ENCODE data around the gene OLFML2A. TPM values are rescaled to one million over a fixed set of nuclear protein-coding genes. Genes with fewer than 3 reads are reported as not detected.

The OLFML2A gene
- total and polyA plus RNA-seq, 2 donors (not counting 1 experiment from before 2014, with no cell fraction given) = 2.7 to 33.7 TPM

DNA sequence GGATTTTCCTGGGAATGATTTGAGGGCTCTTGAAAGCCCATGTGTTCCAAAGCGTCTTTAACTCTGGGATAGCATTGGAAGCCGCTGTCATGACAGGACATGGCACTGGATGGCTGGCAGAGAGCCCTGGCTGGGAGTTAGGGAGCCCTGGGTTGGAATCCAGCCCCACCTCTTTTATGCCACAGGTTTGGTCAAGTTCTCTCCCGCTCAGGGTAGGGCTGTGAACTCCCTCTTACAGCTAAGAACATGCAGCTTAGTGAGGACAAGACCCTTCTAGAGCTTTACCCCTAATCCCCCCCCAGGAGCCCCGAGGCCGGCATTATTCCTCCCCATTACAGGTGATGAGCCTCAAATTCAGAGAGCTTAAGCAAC lies 37.2 kb downstream of the OLFML2A start:
- H3K27ac ChIP-seq (ENCODE audit: insufficient read depth, low read length) = no peak overlapping the region
- H3K4me3 ChIP-seq (replicated peaks in 1 of 4; ENCODE audit: control extremely low read depth in 1 of 4, insufficient read depth in 1 of 4, low read depth in 3 of 4, low read length in 4 of 4) = no peak overlapping the region
- no peak overlapping the region for H3K4me2 ChIP-seq (ENCODE audit: extremely low read depth, insufficient read depth, low read length)
- H3K4me1 ChIP-seq (ENCODE audit: control insufficient read depth, extremely low read depth, insufficient read depth, low read length) = peaks cover 17% of the 10 kb centered on the region
- no peaks in the 10 kb centered on the region for H3K27me3 ChIP-seq (ENCODE audit: control insufficient read depth, insufficient read depth, low read length)
- H4K20me1 ChIP-seq (ENCODE audit: control insufficient read depth, extremely low read depth, insufficient read depth, low read length) = no peaks in the 10 kb centered on the region
- H3K79me2 ChIP-seq (ENCODE audit: control insufficient read depth, insufficient read depth, low read length) = no peaks in the 10 kb centered on the region
- H3K9ac ChIP-seq (ENCODE audit: insufficient read depth, low read length) = no peak overlapping the region
- H2AFZ ChIP-seq (ENCODE audit: low read length) = no peak overlapping the region
- H3K36me3 ChIP-seq (ENCODE audit: control insufficient read depth, insufficient read depth, low read length) = no peaks in the 10 kb centered on the region
- DNase-seq (ENCODE audit: low read depth in 2 of 2) = no peak
- TF ChIP-seq, protein P1, sequence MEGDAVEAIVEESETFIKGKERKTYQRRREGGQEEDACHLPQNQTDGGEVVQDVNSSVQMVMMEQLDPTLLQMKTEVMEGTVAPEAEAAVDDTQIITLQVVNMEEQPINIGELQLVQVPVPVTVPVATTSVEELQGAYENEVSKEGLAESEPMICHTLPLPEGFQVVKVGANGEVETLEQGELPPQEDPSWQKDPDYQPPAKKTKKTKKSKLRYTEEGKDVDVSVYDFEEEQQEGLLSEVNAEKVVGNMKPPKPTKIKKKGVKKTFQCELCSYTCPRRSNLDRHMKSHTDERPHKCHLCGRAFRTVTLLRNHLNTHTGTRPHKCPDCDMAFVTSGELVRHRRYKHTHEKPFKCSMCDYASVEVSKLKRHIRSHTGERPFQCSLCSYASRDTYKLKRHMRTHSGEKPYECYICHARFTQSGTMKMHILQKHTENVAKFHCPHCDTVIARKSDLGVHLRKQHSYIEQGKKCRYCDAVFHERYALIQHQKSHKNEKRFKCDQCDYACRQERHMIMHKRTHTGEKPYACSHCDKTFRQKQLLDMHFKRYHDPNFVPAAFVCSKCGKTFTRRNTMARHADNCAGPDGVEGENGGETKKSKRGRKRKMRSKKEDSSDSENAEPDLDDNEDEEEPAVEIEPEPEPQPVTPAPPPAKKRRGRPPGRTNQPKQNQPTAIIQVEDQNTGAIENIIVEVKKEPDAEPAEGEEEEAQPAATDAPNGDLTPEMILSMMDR (conservative IDR thresholded peaks at IDR 0.05 in 1 of 2, IDR thresholded peaks at IDR 0.05 in 1 of 2; ENCODE audit: low read depth in 1 of 2, low read length in 2 of 2) = no peak
- TF ChIP-seq EZH2 (IDR thresholded peaks at IDR 0.05; ENCODE audit: low read length, missing control alignments) = no peak
- H3K9me3 ChIP-seq (ENCODE audit: control insufficient read depth, insufficient read depth, low read depth, low read length) = no peaks in the 10 kb centered on the region

DNA sequence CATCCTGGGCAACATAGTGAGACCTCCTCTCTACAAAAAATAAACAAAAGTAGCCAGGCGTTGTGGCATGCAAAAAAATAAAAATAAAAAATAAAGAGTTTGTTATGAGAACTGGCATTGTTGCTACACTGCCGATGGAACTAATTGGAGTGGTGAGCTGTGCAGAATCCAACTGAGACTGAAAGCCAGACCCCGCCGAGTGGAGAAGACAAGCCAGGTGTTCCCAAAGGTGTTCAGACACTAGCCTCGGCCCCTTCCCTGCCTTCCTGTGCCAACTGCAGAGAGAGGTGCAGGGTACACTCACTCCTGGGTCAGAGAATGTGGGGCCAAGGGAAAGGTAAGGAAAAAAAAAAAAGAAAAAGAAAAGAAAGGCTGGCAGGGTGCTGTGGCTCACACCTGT lies 38.7 kb downstream of the OLFML2A start:
- H3K27ac ChIP-seq (ENCODE audit: insufficient read depth, low read length) = no peak overlapping the region
- peaks cover 16% of the 10 kb centered on the region for H3K4me1 ChIP-seq (ENCODE audit: control insufficient read depth, extremely low read depth, insufficient read depth, low read length)
- no peak overlapping the region for H2AFZ ChIP-seq (ENCODE audit: low read length)
- H3K27me3 ChIP-seq (ENCODE audit: control insufficient read depth, insufficient read depth, low read length) = no peaks in the 10 kb centered on the region
- H4K20me1 ChIP-seq (ENCODE audit: control insufficient read depth, extremely low read depth, insufficient read depth, low read length) = no peaks in the 10 kb centered on the region
- no peak for TF ChIP-seq EZH2 (IDR thresholded peaks at IDR 0.05; ENCODE audit: low read length, missing control alignments)
- TF ChIP-seq, protein P1 (conservative IDR thresholded peaks at IDR 0.05 in 1 of 2, IDR thresholded peaks at IDR 0.05 in 1 of 2; ENCODE audit: low read depth in 1 of 2, low read length in 2 of 2) = no peak
- H3K9me3 ChIP-seq (ENCODE audit: control insufficient read depth, insufficient read depth, low read depth, low read length) = no peaks in the 10 kb centered on the region
- no peaks in the 10 kb centered on the region for H3K79me2 ChIP-seq (ENCODE audit: control insufficient read depth, insufficient read depth, low read length)
- DNase-seq (ENCODE audit: low read depth in 2 of 2) = no peak
- H3K36me3 ChIP-seq (ENCODE audit: control insufficient read depth, insufficient read depth, low read length) = no peaks in the 10 kb centered on the region
- no peak overlapping the region for H3K4me2 ChIP-seq (ENCODE audit: extremely low read depth, insufficient read depth, low read length)
- no peak overlapping the region for H3K4me3 ChIP-seq (replicated peaks in 1 of 4; ENCODE audit: control extremely low read depth in 1 of 4, insufficient read depth in 1 of 4, low read depth in 3 of 4, low read length in 4 of 4)
- H3K9ac ChIP-seq (ENCODE audit: insufficient read depth, low read length) = no peak overlapping the region

DNA sequence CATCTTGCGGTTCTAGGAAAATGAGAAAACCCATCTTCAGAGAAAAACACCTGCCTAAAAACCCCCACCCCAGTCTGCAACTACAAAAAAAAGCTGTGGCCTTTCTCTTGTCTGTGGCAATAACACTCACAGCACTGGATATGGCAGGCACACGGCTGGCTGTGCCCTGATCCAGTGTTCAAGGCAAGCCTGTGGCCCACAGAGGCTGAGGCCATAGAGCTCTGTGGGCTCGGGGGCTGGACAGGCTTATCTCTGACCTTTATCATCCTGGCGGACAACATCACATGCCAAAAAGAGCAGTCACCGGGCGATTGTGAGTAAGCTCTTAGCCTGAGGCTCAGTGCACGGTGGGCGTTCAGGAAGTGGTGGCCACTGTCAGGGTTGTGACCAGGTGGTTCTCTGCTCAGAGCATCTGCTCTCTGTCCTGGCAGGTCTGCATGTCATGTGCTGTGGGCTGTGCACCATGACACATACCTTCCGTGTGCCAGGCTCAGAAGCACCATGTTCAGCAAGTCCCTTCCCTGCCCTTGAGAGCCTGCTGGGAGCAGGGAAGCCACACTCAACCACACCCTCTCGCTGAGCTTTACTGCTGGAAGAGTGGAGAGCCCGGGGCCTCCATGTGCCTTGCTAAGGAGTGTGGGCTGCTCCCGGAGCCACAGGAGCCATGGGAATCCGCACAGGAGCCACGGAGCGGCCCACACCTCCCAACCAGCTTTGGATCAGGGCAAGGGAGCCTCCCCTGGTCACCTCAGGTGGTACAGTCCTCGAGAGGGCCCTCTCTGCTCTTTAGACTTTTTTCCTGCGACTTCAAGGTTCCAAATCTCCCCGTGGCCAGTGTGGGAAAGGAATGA lies 41.7 kb downstream of the OLFML2A start:
- H3K9ac ChIP-seq (ENCODE audit: insufficient read depth, low read length) = no peak overlapping the region
- peak in 1 of 2 donors; percentile 70 for DNase-seq (ENCODE audit: low read depth in 2 of 2)

More for the DNA sequence above, 41.7 kb downstream of the OLFML2A start:
- Histone ChIP-seq H3K27me3 (ENCODE audit: control insufficient read depth, insufficient read depth, low read length) (no peaks in the 10 kb centered on the region), H3K36me3 (ENCODE audit: control insufficient read depth, insufficient read depth, low read length) (no peaks in the 10 kb centered on the region), H3K4me3 (replicated peaks in 1 of 4; ENCODE audit: control extremely low read depth in 1 of 4, insufficient read depth in 1 of 4, low read depth in 3 of 4, low read length in 4 of 4) (no peak overlapping the region), H4K20me1 (ENCODE audit: control insufficient read depth, extremely low read depth, insufficient read depth, low read length) (no peaks in the 10 kb centered on the region), H3K79me2 (ENCODE audit: control insufficient read depth, insufficient read depth, low read length) (no peaks in the 10 kb centered on the region), H3K9me3 (ENCODE audit: control insufficient read depth, insufficient read depth, low read depth, low read length) (no peaks in the 10 kb centered on the region), H2AFZ (ENCODE audit: low read length) (no peak overlapping the region), H3K4me2 (ENCODE audit: extremely low read depth, insufficient read depth, low read length) (no peak overlapping the region), H3K4me1 (ENCODE audit: control insufficient read depth, extremely low read depth, insufficient read depth, low read length) (peaks cover 2% of the 10 kb centered on the region), H3K27ac (ENCODE audit: insufficient read depth, low read length) (no peak overlapping the region)
- TF ChIP-seq, protein P1 (conservative IDR thresholded peaks at IDR 0.05 in 1 of 2, IDR thresholded peaks at IDR 0.05 in 1 of 2; ENCODE audit: low read depth in 1 of 2, low read length in 2 of 2) = no peak
- no peak for TF ChIP-seq EZH2 (IDR thresholded peaks at IDR 0.05; ENCODE audit: low read length, missing control alignments)

All from fibroblast of lung (primary cell).